ENCODE measurements around the gene LHFPL3.

DNA sequence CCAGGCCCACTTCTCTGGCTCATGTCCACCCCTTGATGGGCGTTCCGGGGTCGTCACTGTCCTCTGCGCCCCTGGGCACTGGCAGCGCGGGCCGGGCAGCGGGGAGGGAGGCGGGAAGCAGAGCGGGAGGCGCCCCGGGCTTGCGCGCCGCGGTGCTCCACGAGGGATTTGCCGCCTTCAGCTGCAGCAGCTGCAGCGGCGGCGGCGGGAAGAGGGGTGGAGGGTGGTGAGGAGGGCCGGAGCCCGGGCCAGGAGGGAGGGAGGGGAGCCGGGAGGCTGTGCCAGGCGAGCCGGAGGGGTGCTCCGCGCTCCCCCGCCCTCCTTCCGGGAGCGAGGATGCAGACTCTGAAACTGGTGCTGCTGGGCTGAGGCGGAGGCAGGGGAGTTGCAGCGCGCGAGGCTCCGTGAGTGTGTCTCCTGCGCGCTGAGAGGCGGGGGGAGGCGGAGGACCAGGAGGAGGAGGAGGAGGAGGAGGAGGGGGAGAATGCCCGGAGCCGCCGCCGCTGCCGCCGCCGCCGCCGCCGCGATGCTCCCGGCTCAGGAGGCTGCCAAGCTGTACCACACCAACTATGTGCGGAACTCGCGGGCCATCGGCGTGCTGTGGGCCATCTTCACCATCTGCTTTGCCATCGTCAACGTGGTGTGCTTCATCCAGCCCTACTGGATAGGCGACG is at the start of gene LHFPL3:
- TF ChIP-seq, protein P1, sequence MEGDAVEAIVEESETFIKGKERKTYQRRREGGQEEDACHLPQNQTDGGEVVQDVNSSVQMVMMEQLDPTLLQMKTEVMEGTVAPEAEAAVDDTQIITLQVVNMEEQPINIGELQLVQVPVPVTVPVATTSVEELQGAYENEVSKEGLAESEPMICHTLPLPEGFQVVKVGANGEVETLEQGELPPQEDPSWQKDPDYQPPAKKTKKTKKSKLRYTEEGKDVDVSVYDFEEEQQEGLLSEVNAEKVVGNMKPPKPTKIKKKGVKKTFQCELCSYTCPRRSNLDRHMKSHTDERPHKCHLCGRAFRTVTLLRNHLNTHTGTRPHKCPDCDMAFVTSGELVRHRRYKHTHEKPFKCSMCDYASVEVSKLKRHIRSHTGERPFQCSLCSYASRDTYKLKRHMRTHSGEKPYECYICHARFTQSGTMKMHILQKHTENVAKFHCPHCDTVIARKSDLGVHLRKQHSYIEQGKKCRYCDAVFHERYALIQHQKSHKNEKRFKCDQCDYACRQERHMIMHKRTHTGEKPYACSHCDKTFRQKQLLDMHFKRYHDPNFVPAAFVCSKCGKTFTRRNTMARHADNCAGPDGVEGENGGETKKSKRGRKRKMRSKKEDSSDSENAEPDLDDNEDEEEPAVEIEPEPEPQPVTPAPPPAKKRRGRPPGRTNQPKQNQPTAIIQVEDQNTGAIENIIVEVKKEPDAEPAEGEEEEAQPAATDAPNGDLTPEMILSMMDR (IDR thresholded peaks at IDR 0.05), result no peak
- no peak for TF ChIP-seq POLR2A (IDR thresholded peaks at IDR 0.05)

Data from thyroid gland (tissue), 4 donors.